Measurements from ENCODE around the gene CPA1. TPM values are rescaled to one million over a fixed set of nuclear protein-coding genes. Genes with fewer than 3 reads are reported as not detected.

The CPA1 gene
- total RNA-seq, 2 experiments from 2014 or later = not detected

DNA sequence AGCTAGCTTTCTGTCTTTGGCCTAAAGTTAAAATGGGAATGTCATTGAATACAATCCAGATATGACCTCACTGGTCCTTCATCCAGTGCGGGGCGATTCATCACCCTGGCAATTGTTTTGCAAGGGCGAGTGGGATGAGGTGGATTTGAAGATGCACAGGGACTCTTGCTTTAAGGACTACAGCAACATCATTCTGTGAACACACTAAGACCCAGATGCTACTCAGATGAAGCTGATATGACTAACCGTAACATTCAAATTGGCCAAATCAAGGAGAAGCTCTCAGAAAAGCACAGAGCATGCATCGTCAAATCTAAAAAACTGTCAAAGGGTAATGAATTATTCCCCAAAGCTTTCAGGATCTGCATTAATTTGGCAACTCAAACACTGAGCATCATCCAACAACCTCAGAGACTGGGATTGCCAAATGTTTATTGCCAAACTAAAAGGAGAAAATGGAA lies 12.8 kb downstream of the CPA1 start:
- DNase-seq (no peak), ATAC-seq (ENCODE audit: poor library complexity) (no peak)
- H3K4me1 Mint-ChIP-seq (ENCODE audit: low read depth) = peaks cover 41% of the 10 kb centered on the region
- H3K9me3 Mint-ChIP-seq = no peaks in the 10 kb centered on the region
- no peak overlapping the region for H3K4me3 Mint-ChIP-seq
- Histone ChIP-seq H3K36me3 (ENCODE audit: insufficient read depth, low read length) (no peaks in the 10 kb centered on the region), H3K9me3 (ENCODE audit: control insufficient read depth in 1 of 2, insufficient read depth in 1 of 2, low read length in 2 of 2) (no peaks in the 10 kb centered on the region), H3K4me3 (ENCODE audit: low read length) (no peak overlapping the region), H3K4me1 (ENCODE audit: insufficient read depth, low read length) (peaks cover 12% of the 10 kb centered on the region), H3K27me3 (ENCODE audit: control insufficient read depth in 1 of 2, insufficient read depth in 2 of 2, low read length in 2 of 2) (no peaks in the 10 kb centered on the region), H3K27ac (ENCODE audit: low read depth in 1 of 2, low read length in 2 of 2) (no peak overlapping the region)
- intact Hi-C loops (cut with DNase I, micrococcal nuclease) = no loop called here
- TF ChIP-seq, protein P1, sequence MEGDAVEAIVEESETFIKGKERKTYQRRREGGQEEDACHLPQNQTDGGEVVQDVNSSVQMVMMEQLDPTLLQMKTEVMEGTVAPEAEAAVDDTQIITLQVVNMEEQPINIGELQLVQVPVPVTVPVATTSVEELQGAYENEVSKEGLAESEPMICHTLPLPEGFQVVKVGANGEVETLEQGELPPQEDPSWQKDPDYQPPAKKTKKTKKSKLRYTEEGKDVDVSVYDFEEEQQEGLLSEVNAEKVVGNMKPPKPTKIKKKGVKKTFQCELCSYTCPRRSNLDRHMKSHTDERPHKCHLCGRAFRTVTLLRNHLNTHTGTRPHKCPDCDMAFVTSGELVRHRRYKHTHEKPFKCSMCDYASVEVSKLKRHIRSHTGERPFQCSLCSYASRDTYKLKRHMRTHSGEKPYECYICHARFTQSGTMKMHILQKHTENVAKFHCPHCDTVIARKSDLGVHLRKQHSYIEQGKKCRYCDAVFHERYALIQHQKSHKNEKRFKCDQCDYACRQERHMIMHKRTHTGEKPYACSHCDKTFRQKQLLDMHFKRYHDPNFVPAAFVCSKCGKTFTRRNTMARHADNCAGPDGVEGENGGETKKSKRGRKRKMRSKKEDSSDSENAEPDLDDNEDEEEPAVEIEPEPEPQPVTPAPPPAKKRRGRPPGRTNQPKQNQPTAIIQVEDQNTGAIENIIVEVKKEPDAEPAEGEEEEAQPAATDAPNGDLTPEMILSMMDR (IDR thresholded peaks at IDR 0.05) = no peak
- CTCF ChIA-PET = interaction anchor here (0.9 kb wide), 1 partner anchor 109 kb away, joined by 3 read pairs; no protein-coding TSS in a partner anchor
- POLR2A ChIA-PET = interaction anchor here (0.9 kb wide), 1 partner anchor 24 kb away, joined by 3 read pairs; no protein-coding TSS in a partner anchor
- H3K27ac Mint-ChIP-seq = peak overlapping the region; percentile 82
- H3K36me3 Mint-ChIP-seq (ENCODE audit: low read depth) = peaks cover 5% of the 10 kb centered on the region
- no peaks in the 10 kb centered on the region for H3K27me3 Mint-ChIP-seq

DNA sequence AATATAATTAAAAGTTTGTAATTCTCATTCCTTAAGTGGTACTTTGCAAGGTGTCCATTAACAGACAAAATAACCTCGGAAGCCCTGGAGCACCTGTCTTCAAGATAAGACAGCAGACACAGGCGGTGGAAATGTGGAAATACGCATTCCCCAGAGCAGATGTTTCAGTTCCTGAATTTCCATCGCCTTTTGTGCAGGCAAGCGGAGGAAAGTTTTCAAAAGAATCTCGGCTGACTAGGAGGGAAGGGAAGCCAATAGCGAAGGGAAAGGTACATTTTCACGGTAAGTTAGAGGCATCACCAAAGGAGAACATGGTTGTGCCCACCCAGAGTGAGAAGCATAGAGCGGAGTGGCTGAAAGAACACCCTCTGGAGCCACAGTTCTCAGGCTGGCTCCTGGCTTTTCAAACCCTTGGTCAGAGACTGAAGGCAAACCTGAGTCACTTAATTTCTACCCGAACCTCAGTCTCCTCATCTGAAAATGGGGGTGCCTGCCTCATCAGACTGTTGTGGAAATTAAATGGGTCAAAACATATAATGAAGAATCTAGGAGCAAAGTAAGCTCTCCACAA lies 13.6 kb downstream of the CPA1 start:
- H3K9me3 Mint-ChIP-seq = no peaks in the 10 kb centered on the region
- H3K27me3 Mint-ChIP-seq = no peaks in the 10 kb centered on the region
- peak overlapping the region; percentile 10 for H3K4me3 ChIP-seq (ENCODE audit: low read length)
- H3K27ac Mint-ChIP-seq = peak overlapping the region; percentile 82
- peak overlapping the region; percentile 82 for H3K4me3 Mint-ChIP-seq
- ChIA-PET POLR2A (interaction anchor here (1.0 to 1.3 kb wide), 4 partner anchors 19 to 47 kb away, joined by 3 to 7 read pairs (median 6); partner anchors contain the start of gene CEP41), CTCF (no interaction called here)
- intact Hi-C loops (cut with DNase I, micrococcal nuclease) = no loop called here
- DNase-seq (peak in 1 of 14 experiments; percentile 17), ATAC-seq (ENCODE audit: poor library complexity) (no peak)
- H3K9me3 ChIP-seq (ENCODE audit: control insufficient read depth in 1 of 2, insufficient read depth in 1 of 2, low read length in 2 of 2) = no peaks in the 10 kb centered on the region
- H3K27ac ChIP-seq (ENCODE audit: low read depth in 1 of 2, low read length in 2 of 2) = no peak overlapping the region
- TF ChIP-seq, protein P1 (IDR thresholded peaks at IDR 0.05) = no peak
- H3K36me3 ChIP-seq (ENCODE audit: insufficient read depth, low read length) = no peaks in the 10 kb centered on the region
- H3K4me1 ChIP-seq (ENCODE audit: insufficient read depth, low read length) = peaks cover 12% of the 10 kb centered on the region
- peaks cover 11% of the 10 kb centered on the region for H3K36me3 Mint-ChIP-seq (ENCODE audit: low read depth)
- no peaks in the 10 kb centered on the region for H3K27me3 ChIP-seq (ENCODE audit: control insufficient read depth in 1 of 2, insufficient read depth in 2 of 2, low read length in 2 of 2)
- peaks cover 41% of the 10 kb centered on the region for H3K4me1 Mint-ChIP-seq (ENCODE audit: low read depth)

DNA sequence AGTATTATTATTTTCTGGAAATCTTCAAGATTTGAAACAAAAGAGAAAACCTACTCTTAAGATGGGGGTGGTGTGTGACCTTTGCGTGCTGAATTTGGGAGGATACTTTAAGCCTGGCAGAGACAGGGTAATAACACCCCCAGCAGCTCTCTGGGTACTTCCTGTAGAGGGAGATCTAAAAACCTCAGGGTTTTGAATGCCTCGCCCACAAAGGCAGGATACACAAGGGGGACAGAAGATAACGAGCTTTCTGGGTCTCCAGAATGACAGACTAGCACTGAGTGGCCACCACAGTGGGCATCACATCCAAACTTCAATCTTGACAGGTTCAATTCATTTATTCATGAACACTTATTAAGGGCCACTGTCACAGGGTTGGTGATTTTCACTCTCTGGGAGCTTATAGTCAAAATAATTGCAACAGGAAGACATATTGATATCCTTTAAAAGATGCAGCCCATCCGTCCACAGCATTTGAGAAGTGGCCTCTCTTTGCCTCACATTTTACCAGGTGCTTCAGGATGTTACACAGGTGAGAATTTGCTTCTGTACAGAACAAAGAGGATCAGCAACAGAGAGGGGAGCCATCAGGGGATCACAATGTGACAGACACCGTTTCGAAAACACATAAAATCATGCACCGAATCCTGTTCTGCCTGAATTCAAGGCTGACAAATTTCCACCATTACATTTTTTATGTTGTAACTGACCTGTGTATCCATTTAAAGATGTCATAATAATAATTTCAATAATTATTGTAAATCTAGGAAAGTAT lies 14.3 kb downstream of the CPA1 start:
- peak in 9 of 14 experiments; percentile 8 to 61 (median 37) for DNase-seq
- H3K4me1 Mint-ChIP-seq (ENCODE audit: low read depth) = peaks cover 41% of the 10 kb centered on the region
- H3K9me3 Mint-ChIP-seq = no peaks in the 10 kb centered on the region
- peak overlapping the region; percentile 10 for H3K4me3 ChIP-seq (ENCODE audit: low read length)
- peak; percentile 97 for ATAC-seq (ENCODE audit: poor library complexity)
- TF ChIP-seq, protein P1 (IDR thresholded peaks at IDR 0.05) = peak; percentile 24
- POLR2A ChIA-PET = interaction anchor here (0.8 to 1.3 kb wide), 5 partner anchors 18 to 189 kb away, joined by 3 to 7 read pairs (median 4); partner anchors contain the start of genes CEP41 and TMEM209
- no peaks in the 10 kb centered on the region for H3K36me3 ChIP-seq (ENCODE audit: insufficient read depth, low read length)
- peak overlapping the region; percentile 82 for H3K4me3 Mint-ChIP-seq
- H3K27ac Mint-ChIP-seq = peak overlapping the region; percentile 82
- H3K27ac ChIP-seq (ENCODE audit: low read depth in 1 of 2, low read length in 2 of 2) = no peak overlapping the region
- no peaks in the 10 kb centered on the region for H3K9me3 ChIP-seq (ENCODE audit: control insufficient read depth in 1 of 2, insufficient read depth in 1 of 2, low read length in 2 of 2)
- peaks cover 14% of the 10 kb centered on the region for H3K36me3 Mint-ChIP-seq (ENCODE audit: low read depth)
- intact Hi-C loops (cut with DNase I, micrococcal nuclease) = no loop called here
- peaks cover 12% of the 10 kb centered on the region for H3K4me1 ChIP-seq (ENCODE audit: insufficient read depth, low read length)
- no peaks in the 10 kb centered on the region for H3K27me3 ChIP-seq (ENCODE audit: control insufficient read depth in 1 of 2, insufficient read depth in 2 of 2, low read length in 2 of 2)
- CTCF ChIA-PET = no interaction called here
- no peaks in the 10 kb centered on the region for H3K27me3 Mint-ChIP-seq
